ENCODE results near the gene NECTIN1. TPM values are rescaled to one million over a fixed set of nuclear protein-coding genes. Genes with fewer than 3 reads are reported as not detected.
A peak's percentile ranks its signal among the peaks of the same experiment; 100 is the strongest.

NECTIN1 gene
- total RNA-seq, 1 donor from 2014 or later: 3.4 TPM

- DNase-seq (ENCODE audit: low read depth): no peak
Observed at GRCh38 chr11:119756169-119756865, 27.3 kb upstream of the NECTIN1 start.

DNA sequence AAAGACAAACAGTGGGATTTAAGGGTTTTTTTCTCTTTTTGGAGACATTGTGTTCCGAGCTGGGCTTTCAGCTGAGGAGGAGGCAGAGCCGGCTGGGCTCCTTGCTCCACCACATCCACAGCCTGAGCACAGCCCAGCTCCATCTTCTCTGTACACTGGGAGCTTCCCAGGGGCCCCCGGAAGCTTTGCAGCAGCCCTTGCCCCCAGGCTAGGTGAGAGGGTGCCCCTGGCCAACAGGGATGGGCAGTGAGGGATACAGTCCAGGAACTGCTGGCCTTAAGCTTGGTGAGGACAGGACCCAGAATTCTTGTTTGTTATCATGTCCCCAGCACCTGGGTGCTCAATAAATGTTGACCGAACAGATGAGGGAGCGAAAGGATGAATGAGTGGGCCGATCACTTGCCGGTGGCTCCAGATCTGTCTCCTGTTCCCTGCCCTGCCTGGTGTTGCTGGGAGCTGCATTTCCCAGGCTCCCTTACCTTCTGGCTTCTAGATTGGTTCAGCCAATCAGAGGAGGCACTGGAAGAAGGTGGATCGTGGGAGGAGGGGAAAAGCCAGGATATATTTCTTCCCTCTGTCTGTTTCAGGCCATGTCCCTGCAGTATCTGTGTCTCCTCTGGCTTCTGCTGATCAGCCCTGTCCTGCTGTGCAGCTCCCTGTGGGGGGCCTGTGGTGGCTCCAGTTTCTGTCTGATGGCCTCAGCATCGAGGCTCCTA lies 26.5 kb upstream of the NECTIN1 start:
- no peak for DNase-seq (ENCODE audit: low read depth)

- DNase-seq (ENCODE audit: low read depth): no peak
Observed at GRCh38 chr11:119754656-119755355, 25.8 kb upstream of the NECTIN1 start.

- DNase-seq (ENCODE audit: low read depth): no peak
Observed at GRCh38 chr11:119754199-119754598, 25.2 kb upstream of the NECTIN1 start.

DNA sequence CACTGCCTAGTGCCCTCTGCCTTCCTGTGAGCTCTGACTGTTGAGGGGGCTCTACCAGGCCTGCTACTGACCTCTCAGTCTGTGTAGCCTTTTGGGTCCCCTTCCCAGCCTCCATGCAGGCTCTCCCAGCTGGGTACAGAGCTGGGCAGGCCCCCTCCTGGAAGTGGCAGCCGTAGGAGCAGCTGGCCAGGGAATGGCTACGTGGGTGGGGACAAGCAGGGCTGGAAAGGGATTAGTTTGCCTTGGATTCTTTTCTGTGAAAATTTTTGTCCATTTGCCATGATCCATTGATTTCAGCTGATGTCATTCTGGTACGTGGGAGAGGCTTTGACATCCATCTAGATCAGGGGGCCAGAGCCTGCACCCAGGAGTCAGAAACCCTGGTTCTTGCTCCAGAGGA lies 23.9 kb upstream of the NECTIN1 start:
- DNase-seq (ENCODE audit: low read depth): peak; percentile 49

DNA sequence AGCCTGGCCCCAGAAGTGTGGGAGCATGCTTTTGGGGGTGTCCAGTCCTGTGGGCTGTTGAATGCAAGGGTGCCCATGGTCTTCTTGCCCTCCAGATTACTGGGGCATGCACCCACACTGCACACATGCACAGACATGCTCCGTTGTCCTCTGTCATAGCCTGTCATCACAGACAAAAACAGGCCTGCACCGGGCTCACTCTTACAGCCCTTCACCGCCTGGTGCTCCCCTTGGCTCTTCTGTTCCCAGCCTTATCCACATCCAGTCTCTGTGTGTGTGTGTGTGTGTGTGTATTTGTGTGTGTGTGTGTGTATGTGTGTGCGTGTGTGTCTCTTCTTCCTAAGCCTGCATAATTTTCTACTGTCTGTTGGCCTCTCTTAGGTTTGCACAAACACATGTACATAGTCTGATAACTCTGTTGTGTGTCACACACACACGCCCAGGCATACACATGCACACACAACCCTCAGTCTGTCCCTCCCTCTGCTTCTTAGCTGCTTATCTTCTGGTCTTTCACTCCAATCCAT lies 23.4 kb upstream of the NECTIN1 start:
- DNase-seq (ENCODE audit: low read depth): no peak

DNA sequence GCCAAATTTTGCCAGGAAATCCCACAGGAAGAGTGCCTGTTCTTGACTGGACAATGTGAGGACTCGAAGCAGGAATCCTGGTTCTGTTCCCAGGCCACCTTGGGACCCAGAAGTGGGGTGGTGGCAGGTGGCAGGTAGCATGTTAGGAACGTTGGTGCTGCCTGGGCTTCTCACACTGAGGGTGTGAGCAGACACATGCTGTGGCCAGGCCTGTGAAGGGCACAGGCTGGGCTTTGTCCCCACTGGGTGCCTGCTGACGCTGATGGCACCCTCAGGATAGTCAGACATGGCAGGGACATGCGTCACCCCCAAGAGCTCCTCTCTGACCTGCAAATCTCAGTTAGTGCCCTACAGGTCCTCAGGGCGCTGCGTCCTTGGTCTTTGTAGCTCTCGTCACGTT lies 21.1 kb upstream of the NECTIN1 start:
- DNase-seq (ENCODE audit: low read depth): no peak

- no peak for DNase-seq (ENCODE audit: low read depth)
Observed at GRCh38 chr11:119749006-119749565, 20.1 kb upstream of the NECTIN1 start.

GRCh38 chr11:119747868-119748660 lies 19.1 kb upstream of the NECTIN1 start:
- no peak for DNase-seq (ENCODE audit: low read depth)

- DNase-seq (ENCODE audit: low read depth): no peak
Observed at GRCh38 chr11:119745776-119746535, 17.0 kb upstream of the NECTIN1 start.

GRCh38 chr11:119745112-119745511 lies 16.1 kb upstream of the NECTIN1 start:
- no peak for DNase-seq (ENCODE audit: low read depth)

DNA sequence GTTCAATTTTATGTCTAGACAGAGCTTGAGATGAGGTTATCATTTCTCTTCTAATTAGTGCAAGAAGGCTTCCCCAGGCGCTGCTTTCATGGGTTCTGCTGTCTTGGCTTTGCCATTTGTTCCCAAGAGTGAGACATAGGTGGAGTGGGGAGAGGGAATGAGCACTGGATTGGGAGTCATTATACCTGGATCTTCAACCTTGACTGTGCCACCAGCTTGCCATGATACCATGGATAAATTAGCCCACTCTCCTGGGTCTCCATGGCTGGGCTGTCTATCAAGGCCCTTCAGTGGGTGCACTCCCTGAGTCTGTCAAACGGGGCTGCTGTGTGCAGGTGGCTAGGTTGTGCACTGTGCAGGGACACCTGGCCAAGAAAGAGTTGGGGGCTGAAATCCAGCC lies 15.6 kb upstream of the NECTIN1 start:
- DNase-seq (ENCODE audit: low read depth): no peak

DNA sequence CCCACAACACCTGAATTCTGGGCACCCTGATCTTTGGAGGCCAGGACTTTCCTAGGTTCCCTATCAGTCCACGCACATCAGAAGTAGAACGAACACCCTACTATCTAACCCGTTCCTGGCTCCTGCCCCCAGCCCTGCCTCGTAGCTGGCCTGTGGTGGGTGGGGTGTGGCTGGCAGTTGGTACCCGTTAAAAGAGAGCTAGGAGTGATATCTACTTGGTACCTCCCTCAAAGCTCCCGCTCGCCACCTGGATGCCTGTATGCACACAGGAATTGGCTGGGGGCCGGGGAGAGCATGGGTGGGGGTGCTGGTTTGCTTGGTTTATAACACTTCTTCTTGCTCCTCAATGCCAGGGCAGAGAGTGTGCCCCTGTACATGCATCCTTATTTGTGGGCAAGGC lies 14.0 kb upstream of the NECTIN1 start:
- no peak for DNase-seq (ENCODE audit: low read depth)

- no peak for DNase-seq (ENCODE audit: low read depth)
Observed at GRCh38 chr11:119742263-119742861, 13.4 kb upstream of the NECTIN1 start.

DNA sequence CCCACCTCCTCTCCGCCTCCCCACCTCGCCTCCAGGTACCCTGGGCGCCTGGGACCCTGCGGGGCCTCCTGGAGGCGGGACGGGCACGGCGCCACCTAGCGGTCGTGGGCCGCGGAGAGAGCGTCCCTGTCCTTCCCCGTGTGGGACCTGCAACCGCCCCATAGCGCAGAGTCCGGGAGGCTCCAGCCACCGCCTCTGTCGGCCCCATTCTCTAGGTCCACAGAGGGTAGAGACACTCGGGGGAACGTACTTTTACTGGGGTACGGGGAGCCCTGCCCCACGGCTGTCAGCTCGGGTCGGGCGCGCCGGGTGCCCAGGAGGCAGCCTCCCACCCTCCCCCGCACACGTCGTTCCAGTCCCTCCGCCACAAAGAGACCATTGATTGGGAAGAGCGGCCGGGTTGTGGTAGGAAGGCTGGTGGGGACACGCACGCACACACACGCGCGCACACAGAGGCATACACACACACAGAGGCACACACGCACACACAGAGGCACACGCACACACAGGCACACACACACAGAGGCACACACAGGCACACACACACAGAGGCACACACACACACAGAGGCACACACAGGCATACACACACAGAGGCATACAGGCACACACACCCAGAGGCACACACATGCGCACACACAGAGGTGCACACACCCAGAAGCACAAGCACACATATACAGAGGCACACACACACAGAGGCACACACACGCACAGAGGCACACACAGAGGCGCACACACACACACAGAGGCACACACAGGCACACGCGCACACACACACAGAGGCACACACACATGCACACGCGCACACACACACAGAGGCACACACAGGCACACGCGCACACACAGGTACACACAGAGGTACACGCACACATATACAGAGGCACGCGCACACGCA lies 12.6 kb upstream of the NECTIN1 start:
- no peak for DNase-seq (ENCODE audit: low read depth)

DNA sequence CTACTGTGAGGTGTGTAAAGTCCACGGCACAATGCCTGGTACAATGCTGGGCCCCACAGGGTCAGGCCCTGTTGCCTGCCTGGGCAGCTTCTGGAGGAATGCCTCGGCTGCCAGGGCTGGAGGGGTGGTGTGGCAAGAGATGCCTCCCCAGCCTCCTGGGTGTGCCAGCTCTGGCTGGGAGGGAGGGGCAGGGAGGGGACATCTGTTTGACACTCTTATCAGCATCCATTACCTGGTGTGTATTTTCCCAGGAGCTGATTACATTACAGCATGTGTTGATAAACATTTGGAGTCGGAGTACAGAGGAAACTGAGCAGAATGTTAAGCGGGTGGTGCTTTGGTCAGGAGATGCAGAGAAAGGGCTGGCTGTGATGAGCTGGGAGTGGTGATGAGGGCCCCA lies 11.0 kb upstream of the NECTIN1 start:
- DNase-seq (ENCODE audit: low read depth): no peak

DNA sequence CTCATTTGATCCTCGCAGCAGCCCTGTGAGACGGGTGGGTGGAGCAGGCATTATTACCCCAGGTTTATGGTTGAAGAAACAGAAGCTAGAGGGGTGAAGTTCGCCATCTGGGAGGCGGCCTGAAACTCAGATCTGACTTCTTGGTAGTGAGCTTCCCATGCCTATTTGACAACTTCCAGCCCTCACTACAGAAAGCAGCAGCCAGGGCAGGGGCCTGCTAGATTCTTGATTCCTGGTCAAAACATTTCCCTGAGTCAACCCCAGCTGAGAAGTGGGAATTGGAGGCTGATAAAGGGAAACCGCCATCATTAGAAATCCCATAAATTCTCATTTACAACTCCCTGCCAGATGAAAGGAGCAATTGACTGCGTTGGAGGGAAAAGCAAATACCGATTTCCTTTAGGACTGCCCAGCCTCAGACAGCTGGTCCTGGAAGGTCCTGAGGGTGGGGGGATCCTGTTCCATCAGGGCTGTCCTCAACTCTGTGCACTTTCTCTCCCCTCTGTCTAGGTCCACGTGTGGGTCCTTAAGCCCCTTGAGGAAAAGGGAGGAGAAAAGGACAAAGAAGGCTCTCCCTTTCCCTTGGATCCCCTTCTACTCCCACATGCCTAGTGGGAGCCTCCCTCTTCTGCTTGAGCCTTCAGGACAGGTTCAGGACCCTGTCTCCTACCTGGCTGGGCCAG lies 10.2 kb upstream of the NECTIN1 start:
- no peak for DNase-seq (ENCODE audit: low read depth)

GRCh38 chr11:119738059-119738439 lies 9.0 kb upstream of the NECTIN1 start:
- DNase-seq (ENCODE audit: low read depth): no peak

Measured in myocyte (in vitro differentiated cells).